Thyroid gland (tissue), 4 donors: ENCODE data around the gene CTCF. TPM values are rescaled to one million over a fixed set of nuclear protein-coding genes. Genes with fewer than 3 reads are reported as not detected.
"Not testable (repeated sequence)": the region's sequence is repeated elsewhere in the genome, so short reads cannot be mapped to it uniquely, and the experiment has no call there.

Source experiments
- DNase-seq, 2 donors: peaks; one replicate each; pipeline ENCODE4 v3.0.0-alpha.2; 2019
- H3K27ac ChIP-seq, 3 donors: fragments of 200-600 bp; sonication (generic); 1 replicate in 2 of 3; 2 replicates in 1 of 3; pipeline ENCODE4 v1.5.1; 2016 to 2019; ENCODE audit warnings: mild to moderate bottlenecking in 1 of 3, moderate library complexity in 1 of 3
- H3K27me3 ChIP-seq: fragments of 200-600 bp; sonication (generic); one replicate; pipeline ENCODE4 v1.5.1; 2019
- H3K36me3 ChIP-seq, 2 donors: fragments of 200-600 bp; sonication (generic); one replicate each; pipeline ENCODE4 v1.5.1; 2016 to 2019
- H3K4me1 ChIP-seq, 2 donors: fragments of 200-600 bp; sonication (generic); one replicate each; pipeline ENCODE4 v1.5.1; 2017 to 2019
- H3K4me3 ChIP-seq, 3 donors: fragments of 200-600 bp; sonication (generic); replicated peaks in 1 of 3; 1 replicate in 2 of 3; 2 replicates in 1 of 3; pipeline ENCODE4 v1.5.1; 2016; ENCODE audit warnings: mild to moderate bottlenecking in 1 of 3
- H3K9me3 ChIP-seq: fragments of 200-600 bp; sonication (generic); one replicate; pipeline ENCODE4 v1.5.1; 2017
- CTCF ChIP-seq, 6 experiments: fragments of 200-600 bp in 3 of 6; fragments of 450-650 bp in 3 of 6; sonication (generic) in 3 of 6; IDR thresholded peaks; one replicate each; pipeline ENCODE4 v1.5.1; 2016 to 2019; ENCODE audit warnings: antibody characterized with exemption in 6 of 6, mild to moderate bottlenecking in 2 of 6, inconsistent platforms in 1 of 6, moderate library complexity in 1 of 6
- POLR2A ChIP-seq, 2 donors: fragments of 450-650 bp; IDR thresholded peaks; one replicate each; pipeline ENCODE4 v1.6.1; 2017; ENCODE audit warnings: antibody characterized with exemption in 2 of 2, mild to moderate bottlenecking in 2 of 2, moderate library complexity in 1 of 2
- WGBS, 2 donors: methylation state at CpG; one replicate each; pipeline ENCODE4 v1.1.5; 2017; 5-methylcytosine and 5-hydroxymethylcytosine counted together
- intact Hi-C: fragments of 100-400 bp; cut with DNase I; formaldehyde crosslinking; loops from one replicate; pipeline ENCODE4 v1.15.1; 2023
- total RNA-seq, 4 donors: library from RNA; depleted of rRNA; stranded (reverse); fragments of >200 nt; gene quantifications; one replicate each; pipeline ENCODE4 v1.2.3, GENCODE V29; 2016

Gene CTCF, protein sequence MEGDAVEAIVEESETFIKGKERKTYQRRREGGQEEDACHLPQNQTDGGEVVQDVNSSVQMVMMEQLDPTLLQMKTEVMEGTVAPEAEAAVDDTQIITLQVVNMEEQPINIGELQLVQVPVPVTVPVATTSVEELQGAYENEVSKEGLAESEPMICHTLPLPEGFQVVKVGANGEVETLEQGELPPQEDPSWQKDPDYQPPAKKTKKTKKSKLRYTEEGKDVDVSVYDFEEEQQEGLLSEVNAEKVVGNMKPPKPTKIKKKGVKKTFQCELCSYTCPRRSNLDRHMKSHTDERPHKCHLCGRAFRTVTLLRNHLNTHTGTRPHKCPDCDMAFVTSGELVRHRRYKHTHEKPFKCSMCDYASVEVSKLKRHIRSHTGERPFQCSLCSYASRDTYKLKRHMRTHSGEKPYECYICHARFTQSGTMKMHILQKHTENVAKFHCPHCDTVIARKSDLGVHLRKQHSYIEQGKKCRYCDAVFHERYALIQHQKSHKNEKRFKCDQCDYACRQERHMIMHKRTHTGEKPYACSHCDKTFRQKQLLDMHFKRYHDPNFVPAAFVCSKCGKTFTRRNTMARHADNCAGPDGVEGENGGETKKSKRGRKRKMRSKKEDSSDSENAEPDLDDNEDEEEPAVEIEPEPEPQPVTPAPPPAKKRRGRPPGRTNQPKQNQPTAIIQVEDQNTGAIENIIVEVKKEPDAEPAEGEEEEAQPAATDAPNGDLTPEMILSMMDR
- total RNA-seq: 10 to 100 TPM; 37.2 to 52.1 (median 47.2) TPM

DNA sequence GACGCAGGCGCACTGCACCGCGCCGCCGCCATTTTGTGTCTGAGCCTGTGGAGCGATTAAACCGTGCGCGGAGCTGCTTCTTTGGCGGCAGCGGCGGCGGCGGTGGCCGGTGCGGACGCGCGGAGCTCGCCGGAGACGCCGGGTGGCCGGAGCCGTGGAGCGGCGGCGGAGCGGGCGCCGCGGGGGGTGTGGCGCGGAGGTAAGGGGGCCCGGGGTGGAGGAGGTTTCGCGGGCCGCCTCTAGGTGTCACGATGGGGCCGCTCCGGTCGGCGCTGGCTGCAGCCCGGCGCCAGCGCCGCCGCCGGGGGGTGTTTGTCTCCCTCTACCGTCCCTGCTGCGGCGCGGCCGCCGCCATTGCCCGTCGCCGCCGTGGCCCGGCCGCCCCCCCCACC, at the start of gene CTCF:
TSS of gene CTCF (plus strand) at position 1 of the 392 bp plus-strand sequence. CDS start 48,307 bp downstream, outside the sequence.
- Histone ChIP-seq H3K27me3 (no peaks in the 10 kb centered on the region), H3K9me3 (no peaks in the 10 kb centered on the region), H3K27ac (peak within 1 kb of the TSS; percentile 94 to 98 (median 96)), H3K4me1 (peaks cover 11 to 27% of the 10 kb centered on the region in 2 donors), H3K4me3 (peak within 1 kb of the TSS; percentile 63 to 96 (median 86)), H3K36me3 (no peaks in the 10 kb centered on the region)
- no CpG with 5 or more reads among the region's 62 CpGs for WGBS, 2 donors
- intact Hi-C loops: loop anchor here (5.0 kb wide), 2 partner anchors 35 to 105 kb away; partner anchors contain the start of genes C16orf86, ENKD1 and RIPOR1
- TF ChIP-seq CTCF (IDR thresholded peaks at IDR 0.05) (peak in 4 of 6 experiments; percentile 12 to 96 (median 92)), POLR2A (IDR thresholded peaks at IDR 0.05) (no peak)
- DNase-seq: peak; percentile 85

DNA sequence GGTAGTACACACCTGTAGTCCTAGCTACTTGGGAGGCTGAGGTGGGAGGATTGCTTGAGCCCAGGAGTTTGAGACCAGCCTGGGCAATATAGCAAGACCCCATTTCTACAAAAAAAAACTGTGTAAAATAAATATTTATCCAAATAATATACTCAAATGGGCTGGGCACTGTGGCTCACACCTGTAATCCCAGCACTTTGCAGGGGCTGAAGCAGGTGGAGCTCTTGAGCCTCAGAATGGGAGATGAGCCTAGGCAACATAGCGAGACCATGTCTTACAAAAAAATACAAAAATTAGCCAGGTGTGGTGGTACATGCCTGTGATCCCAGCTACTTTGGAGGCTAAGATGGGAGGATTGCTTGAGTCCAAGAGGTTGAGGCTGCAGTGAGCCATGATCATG, 48.4 kb upstream of the CTCF start:
- WGBS, 2 donors: 94% methylated on average over 1 of the region's 1 CpG
- H3K36me3 ChIP-seq, H3K4me1 ChIP-seq, intact Hi-C loops, H3K4me3 ChIP-seq, H3K9me3 ChIP-seq, H3K27me3 ChIP-seq, H3K27ac ChIP-seq, DNase-seq: not testable (repeated sequence)

DNA sequence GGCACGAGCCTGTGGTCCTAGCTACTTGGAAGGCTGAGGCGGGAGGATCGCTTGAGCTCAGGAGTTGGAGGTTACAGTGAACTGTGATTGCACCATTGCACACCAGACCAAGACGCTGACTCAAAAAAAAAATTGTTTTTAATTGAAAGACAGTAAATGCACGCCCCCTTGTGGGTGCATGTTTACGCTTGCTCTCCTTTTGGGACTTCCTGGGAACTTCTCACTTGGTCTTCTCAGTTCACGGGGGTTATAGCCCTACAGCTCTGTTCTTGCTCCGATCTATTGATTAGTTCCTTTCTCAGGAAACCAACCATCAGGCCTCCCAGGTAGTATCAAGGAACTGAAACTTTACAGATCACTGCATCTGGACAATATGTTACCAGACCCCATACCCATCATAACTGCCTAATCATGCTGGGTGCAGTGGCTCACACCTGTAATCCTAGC, 47.9 kb upstream of the CTCF start:
- peak; percentile 79 to 83 for DNase-seq
- no peaks in the 10 kb centered on the region for H3K27me3 ChIP-seq
- intact Hi-C loops: no loop called here
- H3K9me3 ChIP-seq: no peaks in the 10 kb centered on the region
- peaks cover 0 to 5% of the 10 kb centered on the region in 2 donors for H3K4me1 ChIP-seq
- WGBS, 2 donors: 18 to 24% methylated on average over 8 of the region's 8 CpGs
- TF ChIP-seq POLR2A (IDR thresholded peaks at IDR 0.05) (no peak), CTCF (IDR thresholded peaks at IDR 0.05) (peak; percentile 27 to 67 (median 55))
- no peaks in the 10 kb centered on the region for H3K36me3 ChIP-seq
- H3K4me3 ChIP-seq: no peak overlapping the region
- H3K27ac ChIP-seq: no peak overlapping the region

- no peak for DNase-seq
- H3K4me1 ChIP-seq: peaks cover 0 to 6% of the 10 kb centered on the region in 2 donors
- H3K4me3 ChIP-seq: no peak overlapping the region
- H3K36me3 ChIP-seq: no peaks in the 10 kb centered on the region
- no peaks in the 10 kb centered on the region for H3K27me3 ChIP-seq
- intact Hi-C loops: no loop called here
- no peak overlapping the region for H3K27ac ChIP-seq
- 82 to 88% methylated on average over 12 of the region's 12 CpGs for WGBS, 2 donors
- no peaks in the 10 kb centered on the region for H3K9me3 ChIP-seq
- TF ChIP-seq POLR2A (IDR thresholded peaks at IDR 0.05) (no peak), CTCF (IDR thresholded peaks at IDR 0.05) (no peak)
Measured at GRCh38 chr16:67516296-67517154, 45.8 kb upstream of the CTCF start.

- Histone ChIP-seq H3K4me1 (peaks cover 0 to 9% of the 10 kb centered on the region in 2 donors), H3K9me3 (no peaks in the 10 kb centered on the region), H3K27me3 (no peaks in the 10 kb centered on the region), H3K36me3 (no peaks in the 10 kb centered on the region), H3K27ac (no peak overlapping the region), H3K4me3 (no peak overlapping the region)
- intact Hi-C loops: no loop called here
- 91 to 95% methylated on average over 3 of the region's 3 CpGs for WGBS, 2 donors
- TF ChIP-seq POLR2A (IDR thresholded peaks at IDR 0.05) (no peak), CTCF (IDR thresholded peaks at IDR 0.05) (no peak)
- DNase-seq: no peak
Measured at GRCh38 chr16:67517155-67517445, 45.2 kb upstream of the CTCF start.
